Esophagus squamous epithelium (tissue), 5 donors: ENCODE results near the gene DSC3. TPM values are rescaled to one million over a fixed set of nuclear protein-coding genes. Genes with fewer than 3 reads are reported as not detected.

Experiments used
- DNase-seq: peaks from one replicate; lab custom pipeline; 2025; lab: John Stamatoyannopoulos, UW
- H3K27ac ChIP-seq, 4 donors: fragments of 200-600 bp; sonication (generic); one replicate each; pipeline ENCODE4 v1.5.1; 2016 to 2019; ENCODE audit warnings: mild to moderate bottlenecking in 1 of 4
- H3K27me3 ChIP-seq, 4 donors: fragments of 200-600 bp; sonication (generic); 1 replicate in 3 of 4; 2 replicates in 1 of 4; pipeline versions ENCODE4 v1.5.1 to v1.6.0; 2017 to 2021; ENCODE audit warnings: antibody characterized with exemption in 1 of 4
- H3K36me3 ChIP-seq, 3 donors: fragments of 200-600 bp; sonication (generic); one replicate each; pipeline ENCODE4 v1.5.1; 2016 to 2019
- H3K4me1 ChIP-seq, 3 donors: fragments of 200-600 bp; sonication (generic); one replicate each; pipeline ENCODE4 v1.5.1; 2017 to 2019
- H3K4me3 ChIP-seq, 4 donors: fragments of 200-600 bp; sonication (generic); 1 replicate in 3 of 4; 2 replicates in 1 of 4; pipeline ENCODE4 v1.5.1; 2016 to 2019; ENCODE audit warnings: mild to moderate bottlenecking in 2 of 4, moderate library complexity in 1 of 4
- H3K9me3 ChIP-seq, 3 donors: fragments of 200-600 bp; sonication (generic); one replicate each; pipeline ENCODE4 v1.5.1; 2016 to 2019
- CTCF ChIP-seq, 6 experiments: fragments of 450-650 bp in 4 of 6; fragments of 200-600 bp in 2 of 6; sonication (generic) in 2 of 6; IDR thresholded peaks; one replicate each; pipeline ENCODE4 v1.5.1; 2016 to 2019; ENCODE audit warnings: antibody characterized with exemption in 6 of 6, mild to moderate bottlenecking in 4 of 6, moderate library complexity in 4 of 6
- POLR2A ChIP-seq, 4 donors: fragments of 450-650 bp; IDR thresholded peaks; one replicate each; pipeline ENCODE4 v1.6.1; 2017; ENCODE audit warnings: antibody characterized with exemption in 4 of 4, mild to moderate bottlenecking in 4 of 4, moderate library complexity in 3 of 4
- WGBS, 2 donors: methylation state at CpG; one replicate each; pipeline ENCODE4 v1.1.5; 2018; 5-methylcytosine and 5-hydroxymethylcytosine counted together
- intact Hi-C: fragments of 100-400 bp; cut with DNase I; formaldehyde crosslinking; loops from one replicate; pipeline ENCODE4 v1.15.0; 2022
- total RNA-seq, 4 donors: library from RNA; depleted of rRNA; stranded (reverse); fragments of >200 nt; gene quantifications; one replicate each; pipeline ENCODE4 v1.1.0, GENCODE V29; 2016
- donor health status: DM: yes; HTN: yes; CAD: no.

DSC3 gene
- total RNA-seq, 4 donors from 2014 or later: 210 to 311 (median 279) TPM

GRCh38 chr18:31061945-31062344, 19.4 kb upstream of the DSC3 start:
- Histone ChIP-seq H3K4me1 (peaks cover 0 to 32% (median 11%) of the 10 kb centered on the region in 3 donors), H3K27me3 (no peaks in the 10 kb centered on the region), H3K4me3 (no peak overlapping the region), H3K9me3 (no peaks in the 10 kb centered on the region), H3K27ac (no peak overlapping the region), H3K36me3 (peaks cover 0 to 12% (median 0%) of the 10 kb centered on the region in 3 donors)
- DNase-seq: no peak
- intact Hi-C loops: no loop called here
- TF ChIP-seq POLR2A (IDR thresholded peaks at IDR 0.05) (no peak), CTCF (IDR thresholded peaks at IDR 0.05) (no peak)
- WGBS, 2 donors: 53 to 54% methylated on average over 4 of the region's 4 CpGs

- Histone ChIP-seq H3K27me3 (no peaks in the 10 kb centered on the region), H3K9me3 (peaks cover 0 to 3% (median 0%) of the 10 kb centered on the region in 3 donors), H3K4me3 (no peak overlapping the region), H3K36me3 (no peaks in the 10 kb centered on the region), H3K4me1 (peaks cover 0 to 22% (median 3%) of the 10 kb centered on the region in 3 donors), H3K27ac (no peak overlapping the region)
- intact Hi-C loops: no loop called here
- TF ChIP-seq CTCF (IDR thresholded peaks at IDR 0.05) (no peak), POLR2A (IDR thresholded peaks at IDR 0.05) (no peak)
- WGBS, 2 donors: 88 to 94% methylated on average over 3 of the region's 3 CpGs
- no peak for DNase-seq
These were observed 16.4 kb upstream of the DSC3 start for GRCh38 chr18:31058897-31059296.

- Histone ChIP-seq H3K4me3 (no peak overlapping the region), H3K36me3 (no peaks in the 10 kb centered on the region), H3K9me3 (peaks cover 0 to 12% (median 5%) of the 10 kb centered on the region in 3 donors), H3K27ac (no peak overlapping the region), H3K27me3 (no peaks in the 10 kb centered on the region), H3K4me1 (peaks cover 0 to 18% (median 0%) of the 10 kb centered on the region in 3 donors)
- intact Hi-C loops: no loop called here
- WGBS, 2 donors: 76 to 84% methylated on average over 4 of the region's 4 CpGs
- TF ChIP-seq CTCF (IDR thresholded peaks at IDR 0.05) (no peak), POLR2A (IDR thresholded peaks at IDR 0.05) (no peak)
- DNase-seq: no peak
These were observed 15.4 kb upstream of the DSC3 start for GRCh38 chr18:31057917-31058316.

GRCh38 chr18:31057051-31057450, 14.5 kb upstream of the DSC3 start:
- H3K4me1 ChIP-seq: peaks cover 0 to 18% (median 0%) of the 10 kb centered on the region in 3 donors
- 18 to 30% methylated on average over 5 of the region's 5 CpGs for WGBS, 2 donors
- H3K27ac ChIP-seq: no peak overlapping the region
- peaks cover 0 to 12% (median 5%) of the 10 kb centered on the region in 3 donors for H3K9me3 ChIP-seq
- intact Hi-C loops: no loop called here
- no peaks in the 10 kb centered on the region for H3K36me3 ChIP-seq
- H3K4me3 ChIP-seq: no peak overlapping the region
- H3K27me3 ChIP-seq: no peaks in the 10 kb centered on the region
- TF ChIP-seq POLR2A (IDR thresholded peaks at IDR 0.05) (no peak), CTCF (IDR thresholded peaks at IDR 0.05) (no peak)
- DNase-seq: no peak

GRCh38 chr18:31056296-31056695, 13.8 kb upstream of the DSC3 start:
- H3K9me3 ChIP-seq: peaks cover 0 to 12% (median 5%) of the 10 kb centered on the region in 3 donors
- 49 to 57% methylated on average over 2 of the region's 2 CpGs for WGBS, 2 donors
- H3K4me3 ChIP-seq: no peak overlapping the region
- H3K27ac ChIP-seq: no peak overlapping the region
- intact Hi-C loops: no loop called here
- TF ChIP-seq CTCF (IDR thresholded peaks at IDR 0.05) (no peak), POLR2A (IDR thresholded peaks at IDR 0.05) (no peak)
- no peaks in the 10 kb centered on the region for H3K27me3 ChIP-seq
- peaks cover 0 to 18% (median 0%) of the 10 kb centered on the region in 3 donors for H3K4me1 ChIP-seq
- DNase-seq: no peak
- H3K36me3 ChIP-seq: no peaks in the 10 kb centered on the region
